ENCODE data around the gene GPR32. TPM values are rescaled to one million over a fixed set of nuclear protein-coding genes. Genes with fewer than 3 reads are reported as not detected.
"Not testable (repeated sequence)": the region's sequence is repeated elsewhere in the genome, so short reads cannot be mapped to it uniquely, and the experiment has no call there.

GPR32 gene
- total RNA-seq, 1 donor from 2014 or later, result not detected

- H3K4me1 Mint-ChIP-seq (ENCODE audit: low read depth); intact Hi-C loops (cut with micrococcal nuclease); H3K4me3 Mint-ChIP-seq (ENCODE audit: low read depth); H3K27ac Mint-ChIP-seq; H3K36me3 Mint-ChIP-seq (ENCODE audit: low read depth); H3K27me3 Mint-ChIP-seq (ENCODE audit: low read depth); DNase-seq (ENCODE audit: low spot score); H3K9me3 Mint-ChIP-seq: not testable (repeated sequence)
Observed at GRCh38 chr19:50759076-50759475, 11.2 kb upstream of the GPR32 start.

- intact Hi-C loops (cut with micrococcal nuclease), result no loop called here
- H3K9me3 Mint-ChIP-seq, result peaks cover 4% of the 10 kb centered on the region
- no peaks in the 10 kb centered on the region for H3K36me3 Mint-ChIP-seq (ENCODE audit: low read depth)
- H3K4me3 Mint-ChIP-seq (ENCODE audit: low read depth), result no peak overlapping the region
- H3K27ac Mint-ChIP-seq, result no peak overlapping the region
- no peaks in the 10 kb centered on the region for H3K4me1 Mint-ChIP-seq (ENCODE audit: low read depth)
- peaks cover 2% of the 10 kb centered on the region for H3K27me3 Mint-ChIP-seq (ENCODE audit: low read depth)
- no peak for DNase-seq (ENCODE audit: low spot score)
Observed at GRCh38 chr19:50759886-50760285, 10.4 kb upstream of the GPR32 start.

- H3K36me3 Mint-ChIP-seq (ENCODE audit: low read depth); intact Hi-C loops (cut with micrococcal nuclease); H3K4me1 Mint-ChIP-seq (ENCODE audit: low read depth); H3K9me3 Mint-ChIP-seq; H3K4me3 Mint-ChIP-seq (ENCODE audit: low read depth); DNase-seq (ENCODE audit: low spot score); H3K27me3 Mint-ChIP-seq (ENCODE audit: low read depth); H3K27ac Mint-ChIP-seq: not testable (repeated sequence)
Observed at GRCh38 chr19:50761501-50761900, 8.8 kb upstream of the GPR32 start.

- H3K27me3 Mint-ChIP-seq (ENCODE audit: low read depth); H3K27ac Mint-ChIP-seq; H3K4me3 Mint-ChIP-seq (ENCODE audit: low read depth); intact Hi-C loops (cut with micrococcal nuclease); H3K9me3 Mint-ChIP-seq; H3K4me1 Mint-ChIP-seq (ENCODE audit: low read depth); H3K36me3 Mint-ChIP-seq (ENCODE audit: low read depth); DNase-seq (ENCODE audit: low spot score): not testable (repeated sequence)
Observed at GRCh38 chr19:50763521-50763920, 6.7 kb upstream of the GPR32 start.

GRCh38 chr19:50764409-50764808 is 5.9 kb upstream of the GPR32 start:
- Mint-ChIP-seq H3K9me3 (peaks cover 4% of the 10 kb centered on the region), H3K27ac (no peak overlapping the region), H3K4me1 (ENCODE audit: low read depth) (no peaks in the 10 kb centered on the region), H3K4me3 (ENCODE audit: low read depth) (no peak overlapping the region), H3K27me3 (ENCODE audit: low read depth) (no peaks in the 10 kb centered on the region), H3K36me3 (ENCODE audit: low read depth) (no peaks in the 10 kb centered on the region)
- intact Hi-C loops (cut with micrococcal nuclease), result no loop called here
- DNase-seq (ENCODE audit: low spot score), result no peak

- H3K36me3 Mint-ChIP-seq (ENCODE audit: low read depth); H3K4me3 Mint-ChIP-seq (ENCODE audit: low read depth); intact Hi-C loops (cut with micrococcal nuclease); DNase-seq (ENCODE audit: low spot score); H3K9me3 Mint-ChIP-seq; H3K27me3 Mint-ChIP-seq (ENCODE audit: low read depth); H3K4me1 Mint-ChIP-seq (ENCODE audit: low read depth); H3K27ac Mint-ChIP-seq: not testable (repeated sequence)
Observed at GRCh38 chr19:50766746-50767145, 3.5 kb upstream of the GPR32 start.

GRCh38 chr19:50767263-50767662 is 3.0 kb upstream of the GPR32 start:
- H3K36me3 Mint-ChIP-seq (ENCODE audit: low read depth); H3K9me3 Mint-ChIP-seq; H3K27me3 Mint-ChIP-seq (ENCODE audit: low read depth); H3K27ac Mint-ChIP-seq; DNase-seq (ENCODE audit: low spot score); H3K4me1 Mint-ChIP-seq (ENCODE audit: low read depth); H3K4me3 Mint-ChIP-seq (ENCODE audit: low read depth); intact Hi-C loops (cut with micrococcal nuclease): not testable (repeated sequence)

GRCh38 chr19:50768277-50768676 is 2.0 kb upstream of the GPR32 start:
- Mint-ChIP-seq H3K4me1 (ENCODE audit: low read depth) (no peaks in the 10 kb centered on the region), H3K27ac (no peak overlapping the region), H3K4me3 (ENCODE audit: low read depth) (no peak overlapping the region), H3K9me3 (no peaks in the 10 kb centered on the region), H3K27me3 (ENCODE audit: low read depth) (no peaks in the 10 kb centered on the region), H3K36me3 (ENCODE audit: low read depth) (no peaks in the 10 kb centered on the region)
- DNase-seq (ENCODE audit: low spot score), result no peak
- intact Hi-C loops (cut with micrococcal nuclease), result no loop called here

- H3K4me1 Mint-ChIP-seq (ENCODE audit: low read depth), result no peaks in the 10 kb centered on the region
- DNase-seq (ENCODE audit: low spot score), result no peak
- H3K4me3 Mint-ChIP-seq (ENCODE audit: low read depth), result no peak overlapping the region
- no peak overlapping the region for H3K27ac Mint-ChIP-seq
- no peaks in the 10 kb centered on the region for H3K9me3 Mint-ChIP-seq
- H3K36me3 Mint-ChIP-seq (ENCODE audit: low read depth), result no peaks in the 10 kb centered on the region
- intact Hi-C loops (cut with micrococcal nuclease), result no loop called here
- peaks cover 4% of the 10 kb centered on the region for H3K27me3 Mint-ChIP-seq (ENCODE audit: low read depth)
Observed at GRCh38 chr19:50770888-50771287, 624 bp downstream of the GPR32 start.

GRCh38 chr19:50772476-50772875 is 2.2 kb downstream of the GPR32 start:
- H3K4me3 Mint-ChIP-seq (ENCODE audit: low read depth), result no peak overlapping the region
- no peak overlapping the region for H3K27ac Mint-ChIP-seq
- H3K9me3 Mint-ChIP-seq, result no peaks in the 10 kb centered on the region
- intact Hi-C loops (cut with micrococcal nuclease), result no loop called here
- H3K36me3 Mint-ChIP-seq (ENCODE audit: low read depth), result no peaks in the 10 kb centered on the region
- H3K4me1 Mint-ChIP-seq (ENCODE audit: low read depth), result peaks cover under 1% of the 10 kb centered on the region
- DNase-seq (ENCODE audit: low spot score), result no peak
- peaks cover 10% of the 10 kb centered on the region for H3K27me3 Mint-ChIP-seq (ENCODE audit: low read depth)

- H3K27me3 Mint-ChIP-seq (ENCODE audit: low read depth), result peaks cover 14% of the 10 kb centered on the region
- H3K4me3 Mint-ChIP-seq (ENCODE audit: low read depth); H3K9me3 Mint-ChIP-seq; intact Hi-C loops (cut with micrococcal nuclease); H3K4me1 Mint-ChIP-seq (ENCODE audit: low read depth); H3K27ac Mint-ChIP-seq; DNase-seq (ENCODE audit: low spot score); H3K36me3 Mint-ChIP-seq (ENCODE audit: low read depth): not testable (repeated sequence)
Observed at GRCh38 chr19:50772912-50773311, 2.6 kb downstream of the GPR32 start.

- H3K36me3 Mint-ChIP-seq (ENCODE audit: low read depth); H3K27ac Mint-ChIP-seq; DNase-seq (ENCODE audit: low spot score); H3K9me3 Mint-ChIP-seq; H3K4me1 Mint-ChIP-seq (ENCODE audit: low read depth); intact Hi-C loops (cut with micrococcal nuclease); H3K4me3 Mint-ChIP-seq (ENCODE audit: low read depth): not testable (repeated sequence)
- H3K27me3 Mint-ChIP-seq (ENCODE audit: low read depth), result peaks cover 19% of the 10 kb centered on the region
Observed at GRCh38 chr19:50773454-50773853, 3.2 kb downstream of the GPR32 start.

GRCh38 chr19:50776131-50776530 is 5.9 kb downstream of the GPR32 start:
- Mint-ChIP-seq H3K36me3 (ENCODE audit: low read depth) (no peaks in the 10 kb centered on the region), H3K27me3 (ENCODE audit: low read depth) (peaks cover 44% of the 10 kb centered on the region), H3K27ac (no peak overlapping the region), H3K9me3 (no peaks in the 10 kb centered on the region), H3K4me1 (ENCODE audit: low read depth) (peaks cover 9% of the 10 kb centered on the region), H3K4me3 (ENCODE audit: low read depth) (no peak overlapping the region)
- DNase-seq (ENCODE audit: low spot score), result no peak
- intact Hi-C loops (cut with micrococcal nuclease), result no loop called here

- H3K27ac Mint-ChIP-seq, result no peak overlapping the region
- H3K36me3 Mint-ChIP-seq (ENCODE audit: low read depth), result no peaks in the 10 kb centered on the region
- H3K9me3 Mint-ChIP-seq, result no peaks in the 10 kb centered on the region
- peaks cover 44% of the 10 kb centered on the region for H3K27me3 Mint-ChIP-seq (ENCODE audit: low read depth)
- DNase-seq (ENCODE audit: low spot score), result no peak
- peaks cover 9% of the 10 kb centered on the region for H3K4me1 Mint-ChIP-seq (ENCODE audit: low read depth)
- H3K4me3 Mint-ChIP-seq (ENCODE audit: low read depth), result no peak overlapping the region
- intact Hi-C loops (cut with micrococcal nuclease), result no loop called here
Observed at GRCh38 chr19:50777261-50777660, 7.0 kb downstream of the GPR32 start.
